Activated CD8-positive, alpha-beta T cell treated with anti-CD3 and anti-CD28 coated beads, Interleukin-2, amount 10 ng/mL, durations not matched to agents 7 days and 5 days (primary cell): ENCODE results near the gene HDAC9. TPM values are rescaled to one million over a fixed set of nuclear protein-coding genes. Genes with fewer than 3 reads are reported as not detected.

ENCODE experiments used
- ATAC-seq: fragments of 150-1000 bp; cut with Tn5 transposase; one replicate; pipeline ENCODE4 v1.10.0; 2021; ENCODE audit warnings: moderate library complexity
- CTCF ChIA-PET: fragments of 350-600 bp; sonication (Branson Sonifier 250); formaldehyde crosslinking; loops from one replicate; lab custom pipeline; 2021; ENCODE audit warnings: antibody characterized with exemption; lab: Charles Lee
- POLR2A ChIA-PET: fragments of 350-600 bp; sonication (Branson Sonifier 250); formaldehyde crosslinking; loops from one replicate; lab custom pipeline; 2021; ENCODE audit warnings: antibody characterized with exemption; lab: Charles Lee
- DNase-seq: peaks from one replicate; pipeline ENCODE4 v3.0.0-alpha.2; 2020
- H3K27ac Mint-ChIP-seq: one replicate; pipeline ENCODE4 v1.8.0; 2021; ENCODE audit warnings: mild to moderate bottlenecking, mixed read lengths
- H3K27me3 Mint-ChIP-seq: one replicate; pipeline ENCODE4 v1.8.0; 2021; ENCODE audit warnings: low read depth, mixed read lengths
- H3K36me3 Mint-ChIP-seq: one replicate; pipeline ENCODE4 v1.8.0; 2021; ENCODE audit warnings: low read depth, mixed read lengths
- H3K4me1 Mint-ChIP-seq: one replicate; pipeline ENCODE4 v1.8.0; 2021; ENCODE audit warnings: low read depth, mixed read lengths
- H3K4me3 Mint-ChIP-seq: one replicate; pipeline ENCODE4 v1.8.0; 2021; ENCODE audit warnings: mild to moderate bottlenecking, mixed read lengths
- H3K9me3 Mint-ChIP-seq: one replicate; pipeline ENCODE4 v1.8.0; 2022; ENCODE audit warnings: mixed read lengths; ENCODE audit not compliant: insufficient read depth
- total RNA-seq, 2 experiments: library from RNA; stranded (reverse); gene quantifications; one replicate each; pipeline ENCODE4 v1.2.3, GENCODE V29; 2021

The HDAC9 gene
- total RNA-seq, 2 experiments from 2014 or later, result 0.92 to 1.4 TPM

- ChIA-PET CTCF (no interaction called here), POLR2A (no interaction called here)
- H3K9me3 Mint-ChIP-seq, result no peaks in the 10 kb centered on the region
- H3K36me3 Mint-ChIP-seq, result no peaks in the 10 kb centered on the region
- H3K4me3 Mint-ChIP-seq, result no peak overlapping the region
- H3K27me3 Mint-ChIP-seq, result peaks cover 2% of the 10 kb centered on the region
- no peak overlapping the region for H3K27ac Mint-ChIP-seq
- DNase-seq (no peak), ATAC-seq (no peak)
- H3K4me1 Mint-ChIP-seq, result peaks cover 7% of the 10 kb centered on the region
Observed at GRCh38 chr7:18497082-18497481, 1.5 kb downstream of the HDAC9 start.

DNA sequence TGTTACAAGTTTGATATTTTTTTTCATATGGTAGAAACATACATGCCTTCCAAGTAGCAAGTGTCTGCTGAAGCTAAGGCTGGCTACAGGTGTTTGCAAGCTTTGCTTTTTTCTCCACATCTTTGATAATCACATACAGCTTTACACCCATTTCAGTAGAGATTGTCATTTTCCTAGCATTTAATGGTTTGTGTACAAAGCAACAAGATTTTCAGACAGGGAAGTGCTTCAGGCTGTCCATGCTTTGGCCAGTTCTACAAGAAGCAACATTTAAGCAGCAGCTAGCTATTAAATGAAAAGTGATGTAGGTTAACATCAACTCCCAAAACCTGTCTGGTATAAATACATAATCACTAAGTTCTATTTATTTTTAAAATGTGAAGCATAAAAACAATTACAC is 2.3 kb downstream of the HDAC9 start:
- POLR2A ChIA-PET, result no interaction called here
- Mint-ChIP-seq H3K4me3 (no peak overlapping the region), H3K27ac (no peak overlapping the region), H3K4me1 (peaks cover 7% of the 10 kb centered on the region), H3K27me3 (peaks cover 2% of the 10 kb centered on the region), H3K36me3 (no peaks in the 10 kb centered on the region), H3K9me3 (no peaks in the 10 kb centered on the region)
- CTCF ChIA-PET, result no interaction called here
- ATAC-seq (no peak), DNase-seq (no peak)

DNA sequence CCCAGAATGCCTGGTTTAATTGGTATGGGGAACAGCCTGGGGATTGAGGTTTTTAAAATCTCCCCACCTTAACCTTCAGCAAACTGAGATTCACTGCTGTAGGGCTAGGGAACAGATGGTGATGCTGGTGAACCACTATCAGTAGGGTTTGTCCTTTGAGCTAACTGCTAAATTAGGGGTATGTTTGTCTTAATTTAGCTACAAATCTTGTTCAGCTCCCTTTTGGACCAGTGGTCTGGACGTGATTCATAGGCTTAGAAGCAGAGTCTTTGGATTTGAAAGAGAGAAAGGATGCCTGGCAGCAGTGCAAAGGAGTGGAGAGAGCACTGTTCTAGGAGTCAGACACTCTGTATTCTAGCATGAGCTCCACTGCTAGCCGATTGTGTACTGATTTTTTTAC is 2.8 kb downstream of the HDAC9 start:
- no peaks in the 10 kb centered on the region for H3K9me3 Mint-ChIP-seq
- H3K4me3 Mint-ChIP-seq, result no peak overlapping the region
- H3K4me1 Mint-ChIP-seq, result peaks cover 7% of the 10 kb centered on the region
- DNase-seq (no peak), ATAC-seq (no peak)
- no peak overlapping the region for H3K27ac Mint-ChIP-seq
- H3K36me3 Mint-ChIP-seq, result no peaks in the 10 kb centered on the region
- ChIA-PET CTCF (no interaction called here), POLR2A (no interaction called here)
- H3K27me3 Mint-ChIP-seq, result peaks cover 2% of the 10 kb centered on the region

- ATAC-seq (no peak), DNase-seq (no peak)
- Mint-ChIP-seq H3K27me3 (peaks cover 2% of the 10 kb centered on the region), H3K9me3 (no peaks in the 10 kb centered on the region), H3K4me1 (peaks cover 7% of the 10 kb centered on the region), H3K27ac (no peak overlapping the region), H3K36me3 (no peaks in the 10 kb centered on the region), H3K4me3 (no peak overlapping the region)
- POLR2A ChIA-PET, result no interaction called here
- CTCF ChIA-PET, result no interaction called here
Observed at GRCh38 chr7:18499407-18500177, 4.0 kb downstream of the HDAC9 start.

DNA sequence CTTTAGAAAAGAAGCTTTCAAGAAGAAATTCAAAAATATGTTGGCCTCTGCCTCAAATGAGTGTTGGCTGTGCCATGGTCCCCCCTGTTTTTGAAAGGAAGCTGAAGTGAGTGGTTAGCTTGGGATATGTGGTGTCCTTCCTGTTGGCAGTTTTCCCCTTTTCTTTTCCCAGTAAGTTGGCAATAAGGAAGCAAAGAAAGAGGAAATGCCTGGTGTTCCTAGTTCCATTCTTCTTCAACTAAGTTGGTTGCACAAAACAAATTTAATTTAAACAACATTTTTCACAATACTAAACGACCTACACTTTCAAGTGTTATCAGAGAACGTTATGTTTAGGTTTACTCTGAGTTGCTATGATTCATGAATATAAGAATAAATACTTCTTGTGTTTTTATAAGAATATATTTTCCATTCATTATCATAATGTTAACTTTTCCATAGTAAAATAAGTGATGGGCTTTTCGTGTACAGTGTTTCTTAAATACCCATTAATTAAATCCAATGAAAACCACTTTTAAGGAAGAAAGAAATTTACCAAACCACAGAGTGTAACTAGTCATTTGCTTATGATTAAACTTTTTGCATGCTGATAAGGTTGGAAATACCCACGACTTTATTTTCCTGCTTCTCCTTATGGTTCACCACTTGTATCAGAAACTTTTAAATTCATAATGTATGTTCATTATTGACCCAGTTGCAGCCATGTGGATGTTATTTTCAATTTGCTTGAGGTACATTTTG is 7.7 kb downstream of the HDAC9 start:
- ChIA-PET POLR2A (no interaction called here), CTCF (interaction anchor here (1.2 kb wide), 1 partner anchor 9 kb away, joined by 3 read pairs; no protein-coding TSS in a partner anchor)
- Mint-ChIP-seq H3K36me3 (no peaks in the 10 kb centered on the region), H3K4me3 (no peak overlapping the region), H3K27me3 (no peaks in the 10 kb centered on the region), H3K9me3 (no peaks in the 10 kb centered on the region), H3K4me1 (no peaks in the 10 kb centered on the region), H3K27ac (no peak overlapping the region)
- ATAC-seq (no peak), DNase-seq (no peak)

DNA sequence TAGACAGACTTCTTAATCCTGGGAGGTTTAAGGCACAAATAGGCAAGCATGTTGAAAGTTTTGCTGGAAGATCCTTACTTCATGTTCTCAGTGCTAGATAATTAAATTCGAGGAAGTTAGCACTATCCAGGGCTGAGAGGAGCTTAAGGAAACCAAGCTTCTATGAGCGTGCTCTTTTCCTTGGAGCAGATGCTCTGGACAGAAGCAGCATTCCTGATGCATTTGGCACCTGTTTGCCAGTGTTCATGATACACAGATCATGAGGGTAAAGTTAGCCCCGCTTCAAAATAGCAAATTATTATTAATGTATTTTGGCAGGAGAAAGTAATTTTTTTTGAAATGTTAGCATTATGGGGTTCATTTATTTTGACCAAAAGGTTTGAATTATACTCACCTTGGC is 9.4 kb downstream of the HDAC9 start:
- ChIA-PET POLR2A (no interaction called here), CTCF (no interaction called here)
- Mint-ChIP-seq H3K36me3 (no peaks in the 10 kb centered on the region), H3K9me3 (no peaks in the 10 kb centered on the region), H3K4me1 (peaks cover 3% of the 10 kb centered on the region), H3K4me3 (no peak overlapping the region), H3K27me3 (no peaks in the 10 kb centered on the region), H3K27ac (no peak overlapping the region)
- no peak for ATAC-seq
- DNase-seq, result no peak

- Mint-ChIP-seq H3K4me1 (peaks cover 3% of the 10 kb centered on the region), H3K36me3 (no peaks in the 10 kb centered on the region), H3K27ac (no peak overlapping the region), H3K4me3 (no peak overlapping the region), H3K27me3 (no peaks in the 10 kb centered on the region), H3K9me3 (no peaks in the 10 kb centered on the region)
- POLR2A ChIA-PET, result no interaction called here
- CTCF ChIA-PET, result no interaction called here
- ATAC-seq, result no peak
- no peak for DNase-seq
Observed at GRCh38 chr7:18505870-18506460, 10.4 kb downstream of the HDAC9 start.

- H3K4me3 Mint-ChIP-seq, result peak overlapping the region; percentile 12
- no peaks in the 10 kb centered on the region for H3K27me3 Mint-ChIP-seq
- peaks cover 3% of the 10 kb centered on the region for H3K4me1 Mint-ChIP-seq
- H3K36me3 Mint-ChIP-seq, result no peaks in the 10 kb centered on the region
- ChIA-PET CTCF (no interaction called here), POLR2A (interaction anchor here (1.1 kb wide), 1 partner anchor 14 kb away, joined by 3 read pairs; no protein-coding TSS in a partner anchor)
- no peaks in the 10 kb centered on the region for H3K9me3 Mint-ChIP-seq
- H3K27ac Mint-ChIP-seq, result peak overlapping the region; percentile 28
- ATAC-seq (no peak), DNase-seq (no peak)
Observed at GRCh38 chr7:18508443-18509427, 13.2 kb downstream of the HDAC9 start.

DNA sequence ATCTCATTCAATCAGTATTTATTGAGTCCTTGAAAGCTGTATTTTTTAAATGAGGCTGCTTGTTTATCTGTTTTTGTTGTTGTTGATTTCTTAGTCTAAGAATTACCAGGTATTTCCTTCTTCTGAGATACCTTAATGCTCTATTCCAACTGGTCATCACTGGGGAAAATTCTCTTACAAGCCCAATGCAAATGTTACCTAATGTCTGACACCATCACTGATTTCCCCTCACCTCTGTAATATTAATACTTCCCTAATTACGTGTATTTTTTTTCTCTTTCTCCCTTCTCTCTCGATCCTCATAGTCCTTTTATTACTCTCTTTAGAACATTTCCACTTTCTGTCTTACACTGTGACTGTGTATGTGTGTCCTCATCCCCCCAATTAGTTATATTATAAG is 13.9 kb downstream of the HDAC9 start:
- ATAC-seq (no peak), DNase-seq (no peak)
- Mint-ChIP-seq H3K9me3 (no peaks in the 10 kb centered on the region), H3K27ac (no peak overlapping the region), H3K4me1 (peaks cover 3% of the 10 kb centered on the region), H3K36me3 (no peaks in the 10 kb centered on the region), H3K27me3 (no peaks in the 10 kb centered on the region), H3K4me3 (no peak overlapping the region)
- ChIA-PET CTCF (no interaction called here), POLR2A (no interaction called here)

DNA sequence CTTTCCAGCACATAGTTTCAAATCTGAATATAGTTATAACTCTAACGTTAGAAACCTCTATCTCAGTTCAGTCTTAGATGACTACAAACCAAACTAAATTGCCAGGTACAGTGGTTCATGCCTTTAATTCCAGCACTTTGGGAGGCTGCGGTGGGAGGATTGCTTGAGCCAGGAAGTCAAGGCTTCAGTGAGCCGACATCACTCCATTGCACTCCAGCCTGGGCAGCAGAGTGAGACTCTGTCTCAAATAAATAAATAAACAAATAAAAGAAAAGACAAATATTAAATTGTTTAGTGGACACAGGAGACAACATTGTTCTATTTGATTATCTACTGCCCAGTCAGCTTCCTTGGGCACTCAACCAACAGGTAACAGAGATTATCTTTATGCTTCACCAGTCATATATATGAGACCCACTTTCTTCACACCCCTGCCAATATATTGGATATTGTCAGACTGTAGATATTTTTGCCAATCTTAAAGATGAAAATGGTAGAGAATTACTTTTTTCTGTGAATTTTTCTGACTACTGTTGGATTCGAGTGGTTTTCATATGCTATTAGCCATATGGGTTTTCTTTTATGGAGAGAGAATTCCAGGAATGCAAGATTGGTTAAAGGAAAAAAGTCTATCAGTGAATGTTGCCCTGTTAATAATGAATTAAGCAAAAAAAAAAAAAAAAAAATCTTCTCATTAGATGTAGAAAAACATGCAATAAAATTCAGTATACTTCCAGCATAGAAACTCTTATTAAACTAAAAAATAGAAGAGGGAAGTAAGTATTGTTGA is 16.0 kb downstream of the HDAC9 start:
- Mint-ChIP-seq H3K9me3 (no peaks in the 10 kb centered on the region), H3K4me1 (peaks cover 3% of the 10 kb centered on the region), H3K27ac (no peak overlapping the region), H3K27me3 (no peaks in the 10 kb centered on the region), H3K4me3 (no peak overlapping the region), H3K36me3 (no peaks in the 10 kb centered on the region)
- ChIA-PET POLR2A (no interaction called here), CTCF (no interaction called here)
- DNase-seq (no peak), ATAC-seq (no peak)

GRCh38 chr7:18513343-18513742 is 17.8 kb downstream of the HDAC9 start:
- Mint-ChIP-seq H3K27me3 (no peaks in the 10 kb centered on the region), H3K4me3 (no peak overlapping the region), H3K9me3 (no peaks in the 10 kb centered on the region), H3K27ac (no peak overlapping the region), H3K4me1 (peaks cover 3% of the 10 kb centered on the region), H3K36me3 (no peaks in the 10 kb centered on the region)
- ChIA-PET POLR2A (no interaction called here), CTCF (no interaction called here)
- ATAC-seq, result no peak
- no peak for DNase-seq
